ENCODE data around the gene MACO1.

MACO1 gene

DNA sequence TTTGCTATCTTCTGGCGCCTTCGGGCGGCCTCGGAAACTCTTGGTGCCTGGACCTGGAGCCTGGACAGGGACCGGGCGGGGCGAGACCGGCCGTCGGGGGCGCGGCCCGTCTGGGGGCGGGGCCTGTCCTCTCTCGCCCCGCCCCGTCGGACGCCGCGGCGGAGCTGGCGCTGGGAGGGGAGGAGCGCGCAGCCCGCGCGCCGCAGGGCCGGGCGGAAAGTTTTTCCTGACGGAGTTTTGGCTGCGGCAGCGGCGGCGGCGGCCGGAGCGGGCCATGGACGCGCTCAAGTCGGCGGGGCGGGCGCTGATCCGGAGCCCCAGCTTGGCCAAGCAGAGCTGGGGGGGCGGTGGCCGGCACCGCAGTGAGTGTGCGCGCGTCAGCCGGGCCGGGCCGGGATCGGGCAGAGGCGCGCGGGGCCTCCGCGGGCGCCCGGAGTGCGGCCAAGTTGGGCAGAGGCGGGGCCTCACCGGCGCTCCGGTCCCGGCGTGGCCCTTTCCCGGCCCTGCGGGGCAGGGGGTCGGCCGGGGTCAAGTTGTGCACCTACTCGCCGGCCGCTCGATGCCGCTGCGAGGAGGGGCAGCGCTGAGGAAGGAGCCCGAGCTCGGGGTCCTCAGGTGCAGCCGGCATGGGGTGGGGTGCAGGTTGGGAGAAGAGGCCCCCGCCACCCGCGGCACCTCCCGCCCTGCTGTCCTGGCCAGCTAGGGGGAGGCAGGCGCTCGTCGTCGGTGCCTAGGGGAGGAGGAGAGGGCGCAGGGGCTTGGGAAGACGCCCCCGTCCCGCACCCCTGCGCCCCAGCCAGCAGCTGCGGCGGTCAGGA, 112.9 kb downstream of the MACO1 start, which contains the start of gene LDLRAP1:
Gene LDLRAP1, plus strand, starts transcription at position 182 of the 818 bp plus-strand sequence. Its CDS starts 93 bp downstream, at position 275.
- TF ChIP-seq, protein P1, sequence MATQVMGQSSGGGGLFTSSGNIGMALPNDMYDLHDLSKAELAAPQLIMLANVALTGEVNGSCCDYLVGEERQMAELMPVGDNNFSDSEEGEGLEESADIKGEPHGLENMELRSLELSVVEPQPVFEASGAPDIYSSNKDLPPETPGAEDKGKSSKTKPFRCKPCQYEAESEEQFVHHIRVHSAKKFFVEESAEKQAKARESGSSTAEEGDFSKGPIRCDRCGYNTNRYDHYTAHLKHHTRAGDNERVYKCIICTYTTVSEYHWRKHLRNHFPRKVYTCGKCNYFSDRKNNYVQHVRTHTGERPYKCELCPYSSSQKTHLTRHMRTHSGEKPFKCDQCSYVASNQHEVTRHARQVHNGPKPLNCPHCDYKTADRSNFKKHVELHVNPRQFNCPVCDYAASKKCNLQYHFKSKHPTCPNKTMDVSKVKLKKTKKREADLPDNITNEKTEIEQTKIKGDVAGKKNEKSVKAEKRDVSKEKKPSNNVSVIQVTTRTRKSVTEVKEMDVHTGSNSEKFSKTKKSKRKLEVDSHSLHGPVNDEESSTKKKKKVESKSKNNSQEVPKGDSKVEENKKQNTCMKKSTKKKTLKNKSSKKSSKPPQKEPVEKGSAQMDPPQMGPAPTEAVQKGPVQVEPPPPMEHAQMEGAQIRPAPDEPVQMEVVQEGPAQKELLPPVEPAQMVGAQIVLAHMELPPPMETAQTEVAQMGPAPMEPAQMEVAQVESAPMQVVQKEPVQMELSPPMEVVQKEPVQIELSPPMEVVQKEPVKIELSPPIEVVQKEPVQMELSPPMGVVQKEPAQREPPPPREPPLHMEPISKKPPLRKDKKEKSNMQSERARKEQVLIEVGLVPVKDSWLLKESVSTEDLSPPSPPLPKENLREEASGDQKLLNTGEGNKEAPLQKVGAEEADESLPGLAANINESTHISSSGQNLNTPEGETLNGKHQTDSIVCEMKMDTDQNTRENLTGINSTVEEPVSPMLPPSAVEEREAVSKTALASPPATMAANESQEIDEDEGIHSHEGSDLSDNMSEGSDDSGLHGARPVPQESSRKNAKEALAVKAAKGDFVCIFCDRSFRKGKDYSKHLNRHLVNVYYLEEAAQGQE (IDR thresholded peaks at IDR 0.05; ENCODE audit: insufficient read depth in 1 of 2, low read depth in 2 of 2, low read length in 2 of 2) = 0 out of 4 replicates have a peak, but pooled peaks of 1 of the 2 experiments have one; percentile 12
- TF ChIP-seq SIN3A (IDR thresholded peaks at IDR 0.05; ENCODE audit: borderline replicate concordance, insufficient read depth, low read length) = no peak
- no peak for TF ChIP-seq TAF1 (IDR thresholded peaks at IDR 0.05; ENCODE audit: borderline replicate concordance, insufficient read depth, low read length)
- no peak for TF ChIP-seq FOXP2 (optimal IDR thresholded peaks at IDR 0.05; ENCODE audit: borderline replicate concordance, extremely low read depth, extremely low read length, insufficient read depth)
- TF ChIP-seq POLR2AphosphoS5 (IDR thresholded peaks at IDR 0.05; ENCODE audit: low read depth, low read length) = peak; percentile 68; the same call in 1 of the 2 replicates

DNA sequence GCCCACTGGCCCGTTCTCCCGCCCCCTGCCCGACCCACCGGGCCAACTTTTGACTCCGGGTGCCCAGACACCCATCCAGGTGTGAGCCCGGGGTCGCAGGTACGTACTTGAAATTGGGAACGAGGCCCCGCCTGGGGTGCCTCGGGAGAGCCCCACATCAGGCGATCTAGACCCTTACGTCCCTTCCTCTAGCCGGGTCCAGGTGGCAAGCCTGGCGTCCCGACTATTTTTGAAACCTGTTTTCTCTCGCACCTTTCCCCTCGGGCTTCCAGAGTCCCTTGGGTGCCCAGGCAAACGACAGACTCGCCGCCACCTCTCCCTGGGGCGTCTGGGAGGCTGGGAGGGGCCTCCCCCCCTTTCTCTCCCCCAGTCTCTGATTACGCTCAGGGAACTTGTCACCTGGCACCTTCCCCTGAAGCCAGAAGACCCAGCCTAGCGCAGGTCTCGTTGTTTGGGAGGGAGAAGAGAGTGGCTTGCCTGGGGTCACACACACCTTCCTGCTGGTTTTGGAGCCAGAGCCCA, 113.6 kb downstream of the MACO1 start:
- TF ChIP-seq FOXP2 (optimal IDR thresholded peaks at IDR 0.05; ENCODE audit: borderline replicate concordance, extremely low read depth, extremely low read length, insufficient read depth) (no peak), SIN3A (IDR thresholded peaks at IDR 0.05; ENCODE audit: borderline replicate concordance, insufficient read depth, low read length) (no peak), TAF1 (IDR thresholded peaks at IDR 0.05; ENCODE audit: borderline replicate concordance, insufficient read depth, low read length) (no peak), POLR2AphosphoS5 (IDR thresholded peaks at IDR 0.05; ENCODE audit: low read depth, low read length) (no peak)
- TF ChIP-seq, protein P1 (IDR thresholded peaks at IDR 0.05; ENCODE audit: insufficient read depth in 1 of 2, low read depth in 2 of 2, low read length in 2 of 2) = no peak

DNA sequence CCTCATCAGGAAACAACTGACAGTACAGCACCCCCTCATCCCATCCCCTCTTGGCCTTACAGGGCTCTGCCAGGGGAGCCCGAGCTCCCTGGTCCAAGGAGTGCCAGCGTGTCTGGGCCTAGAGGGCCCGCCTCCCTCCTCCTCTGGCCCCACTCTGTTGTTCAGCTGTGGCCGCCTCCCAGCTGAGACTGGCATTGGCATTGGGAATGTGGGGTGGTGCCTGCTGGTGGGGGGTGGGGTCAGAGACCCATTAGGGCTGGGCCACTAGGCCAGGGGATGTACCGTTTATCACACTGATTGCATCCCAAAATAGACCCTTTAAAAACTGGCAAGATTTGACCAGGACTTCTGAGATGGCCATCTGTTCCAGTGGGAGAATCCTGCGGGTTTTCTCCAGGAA, 114.1 kb downstream of the MACO1 start:
- TF ChIP-seq, protein P1 (IDR thresholded peaks at IDR 0.05; ENCODE audit: insufficient read depth in 1 of 2, low read depth in 2 of 2, low read length in 2 of 2) = no peak
- TF ChIP-seq FOXP2 (optimal IDR thresholded peaks at IDR 0.05; ENCODE audit: borderline replicate concordance, extremely low read depth, extremely low read length, insufficient read depth) (no peak), SIN3A (IDR thresholded peaks at IDR 0.05; ENCODE audit: borderline replicate concordance, insufficient read depth, low read length) (no peak), TAF1 (IDR thresholded peaks at IDR 0.05; ENCODE audit: borderline replicate concordance, insufficient read depth, low read length) (no peak), POLR2AphosphoS5 (IDR thresholded peaks at IDR 0.05; ENCODE audit: low read depth, low read length) (no peak)

DNA sequence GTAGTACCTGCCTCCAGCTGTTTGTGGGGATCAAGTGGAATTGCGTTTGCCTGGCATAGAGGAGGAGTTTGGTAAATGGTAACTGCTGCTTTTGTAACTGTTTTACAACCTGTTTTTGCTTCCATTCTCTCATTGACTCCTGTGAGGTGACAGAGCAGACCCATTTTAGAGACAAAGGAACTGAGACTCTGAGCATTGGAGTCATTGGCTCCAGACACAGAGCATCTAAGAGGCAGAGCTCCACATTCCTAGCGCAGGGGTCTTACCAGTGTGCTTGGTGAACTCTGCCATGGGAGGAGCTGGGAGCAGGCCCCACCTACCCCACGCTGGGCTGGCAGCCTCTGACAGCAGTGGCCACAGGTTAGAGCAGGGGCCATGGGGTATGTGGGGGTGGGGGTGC, 115.1 kb downstream of the MACO1 start:
- no peak for TF ChIP-seq POLR2AphosphoS5 (IDR thresholded peaks at IDR 0.05; ENCODE audit: low read depth, low read length)
- no peak for TF ChIP-seq SIN3A (IDR thresholded peaks at IDR 0.05; ENCODE audit: borderline replicate concordance, insufficient read depth, low read length)
- TF ChIP-seq, protein P1 (IDR thresholded peaks at IDR 0.05; ENCODE audit: insufficient read depth in 1 of 2, low read depth in 2 of 2, low read length in 2 of 2) = no peak
- no peak for TF ChIP-seq FOXP2 (optimal IDR thresholded peaks at IDR 0.05; ENCODE audit: borderline replicate concordance, extremely low read depth, extremely low read length, insufficient read depth)
- TF ChIP-seq TAF1 (IDR thresholded peaks at IDR 0.05; ENCODE audit: borderline replicate concordance, insufficient read depth, low read length) = no peak

Measured in PFSK-1 (cell line).